HG03196 (cell line): ENCODE data around the gene IMP4.

Experiments used
- ATAC-seq: cut with Tn5 transposase; IDR thresholded peaks from one replicate; pipeline ENCODE4 v1.9.1; 2021; ENCODE audit not compliant: unreplicated experiment

IMP4 gene

DNA sequence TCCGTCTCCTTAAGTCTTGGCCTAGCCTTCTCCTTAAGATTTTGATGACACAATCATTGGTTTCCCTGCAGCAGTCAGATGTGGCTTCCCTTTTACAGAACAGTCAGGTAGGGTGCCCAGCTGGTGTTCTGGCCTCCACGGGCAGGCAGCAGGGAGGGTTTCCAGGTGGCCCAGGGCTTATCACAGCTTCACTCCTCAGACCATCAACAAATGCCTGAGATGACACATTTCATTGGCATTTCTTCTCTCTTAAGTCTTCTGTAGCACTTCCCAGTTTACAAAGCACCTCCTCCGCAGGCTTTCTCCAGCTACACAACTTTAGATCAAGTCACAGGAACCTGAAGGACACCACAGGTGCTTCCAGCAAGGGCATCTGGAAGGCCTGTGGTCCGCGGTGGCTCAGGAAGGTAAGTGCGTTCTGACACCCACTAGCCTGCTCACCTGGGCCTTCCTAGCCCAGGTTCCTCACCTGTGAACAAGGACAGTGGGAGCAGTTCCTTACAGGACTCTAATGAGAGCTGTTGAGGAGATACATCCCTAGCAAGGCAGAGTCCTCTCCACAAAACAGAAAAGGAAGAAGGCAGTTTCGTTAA lies 50.7 kb downstream of the IMP4 start:
- no peak for ATAC-seq
